H1 (cell line): Measurements from ENCODE around the gene ABHD2. TPM values are rescaled to one million over a fixed set of nuclear protein-coding genes. Genes with fewer than 3 reads are reported as not detected.

Experiments
- JUN ChIP-seq: IDR thresholded peaks from 2 replicates; pipeline ENCODE4 v1.6.1; 2011; ENCODE audit warnings: low read depth, mild to moderate bottlenecking, improper control_type of control experiment, low read length
- KDM5A ChIP-seq: fragments of 200-600 bp; IDR thresholded peaks from 2 replicates; pipeline ENCODE4 v1.7.1; 2012; ENCODE audit warnings: mild to moderate bottlenecking, low read length, inconsistent platforms, mixed read lengths
- polyA plus RNA-seq, 7 experiments: library from polyadenylated mRNA; depleted of rRNA in 3 of 7; stranded (reverse) in 5 of 7; unstranded in 2 of 7; fragments of >200 nt in 5 of 7; fragments of 200-250 nt in 2 of 7; gene quantifications; 1 replicate in 5 of 7; 2 replicates in 1 of 7; 4 replicates in 1 of 7; pipeline versions ENCODE4 v1.2.1 to v1.2.3, GENCODE V29; 2011 to 2013; ENCODE audit warnings: missing spikeins in 2 of 7, mixed read lengths in 2 of 7
- total RNA-seq: library from RNA; stranded (reverse); fragmentation: NEBNext Ultra II Directional; extraction: Animal tissue kit (Norgen Biotek cat#: 25700); gene quantifications from 2 replicates; pipeline ENCODE4 v1.2.1, GENCODE V29; 2021

Gene ABHD2
- total and polyA plus RNA-seq, 2 of the 8 experiments (the other 6 are each of a cell fraction or from before 2014, with no cell fraction given), result 9.1 to 23.7 TPM

DNA sequence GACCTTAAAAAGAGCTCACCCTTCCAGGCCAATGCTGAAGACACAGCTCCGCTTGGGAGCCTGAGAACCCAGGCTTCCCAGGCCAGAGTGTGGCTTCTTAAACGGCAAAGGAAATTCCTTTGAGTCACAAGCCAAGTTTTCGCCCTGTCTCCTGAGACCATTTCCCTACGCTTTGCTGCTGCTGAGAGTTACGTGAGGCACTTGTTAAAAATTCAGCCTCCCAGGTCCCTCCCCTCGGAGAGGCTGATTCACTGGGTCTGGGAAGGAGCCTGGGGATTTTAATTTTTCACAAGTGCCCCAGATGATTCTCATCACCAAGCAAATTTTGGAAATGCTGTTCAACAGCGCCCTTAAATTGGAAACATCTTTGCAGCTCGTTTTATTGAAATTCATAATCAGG is 107.6 kb downstream of the ABHD2 start (continued):
- TF ChIP-seq JUN (no peak), KDM5A (no peak)
- TF ChIP-seq, all 59 proteins: peak for 0
